ENCODE measurements around the gene DAZAP2. TPM values are rescaled to one million over a fixed set of nuclear protein-coding genes. Genes with fewer than 3 reads are reported as not detected.

The DAZAP2 gene
- total and polyA plus RNA-seq, 9 of the 15 experiments (the other 6 are each of a cell fraction or from before 2014, with no cell fraction given) = 116 to 668 (median 227) TPM

DNA sequence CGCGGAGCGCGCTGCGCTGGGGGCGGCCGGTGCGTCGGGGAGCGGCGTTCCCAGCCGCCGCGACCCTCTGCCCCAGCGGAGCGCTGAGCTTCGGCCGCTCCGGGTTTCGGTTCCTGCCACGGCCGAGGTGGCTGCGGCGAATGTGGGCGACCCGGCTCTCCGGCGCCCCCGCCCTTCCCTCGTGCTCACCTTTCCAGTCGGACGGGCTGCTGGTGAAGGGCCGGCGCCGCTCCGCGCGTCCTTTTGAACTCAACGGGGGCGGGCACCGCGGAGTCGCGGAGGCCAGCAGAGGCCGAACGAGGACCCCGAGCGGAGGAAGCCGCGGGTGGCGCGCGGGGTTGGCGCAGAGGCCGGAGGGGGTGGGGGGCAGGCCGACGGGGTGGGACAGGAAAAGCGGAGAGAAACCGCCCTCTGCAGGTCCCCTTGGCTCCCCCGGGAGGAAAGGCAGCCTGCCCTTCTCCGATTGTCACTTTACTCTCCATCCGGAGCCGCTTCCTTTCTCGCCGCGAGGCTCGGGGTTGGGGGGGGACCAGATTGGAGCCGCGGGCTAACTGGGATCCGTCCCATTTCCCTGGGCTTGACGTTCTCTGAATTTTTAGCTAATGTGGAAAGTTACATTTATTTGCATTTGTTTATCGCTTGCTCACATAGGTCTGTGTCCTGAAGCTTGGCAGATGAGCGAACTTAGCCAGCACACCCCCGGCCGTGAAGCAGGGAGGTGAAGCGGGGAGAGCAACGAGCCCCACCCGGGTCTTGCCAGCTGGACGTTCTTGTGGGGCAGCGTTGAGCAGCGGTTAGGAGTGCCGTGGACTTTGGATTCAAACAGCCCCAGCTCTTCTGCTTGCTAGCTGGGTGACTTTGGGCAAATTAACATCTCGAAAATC lies 31.7 kb downstream of the DAZAP2 start, which contains the start of gene SMAGP (continued):
- TF ChIP-seq, protein P1, sequence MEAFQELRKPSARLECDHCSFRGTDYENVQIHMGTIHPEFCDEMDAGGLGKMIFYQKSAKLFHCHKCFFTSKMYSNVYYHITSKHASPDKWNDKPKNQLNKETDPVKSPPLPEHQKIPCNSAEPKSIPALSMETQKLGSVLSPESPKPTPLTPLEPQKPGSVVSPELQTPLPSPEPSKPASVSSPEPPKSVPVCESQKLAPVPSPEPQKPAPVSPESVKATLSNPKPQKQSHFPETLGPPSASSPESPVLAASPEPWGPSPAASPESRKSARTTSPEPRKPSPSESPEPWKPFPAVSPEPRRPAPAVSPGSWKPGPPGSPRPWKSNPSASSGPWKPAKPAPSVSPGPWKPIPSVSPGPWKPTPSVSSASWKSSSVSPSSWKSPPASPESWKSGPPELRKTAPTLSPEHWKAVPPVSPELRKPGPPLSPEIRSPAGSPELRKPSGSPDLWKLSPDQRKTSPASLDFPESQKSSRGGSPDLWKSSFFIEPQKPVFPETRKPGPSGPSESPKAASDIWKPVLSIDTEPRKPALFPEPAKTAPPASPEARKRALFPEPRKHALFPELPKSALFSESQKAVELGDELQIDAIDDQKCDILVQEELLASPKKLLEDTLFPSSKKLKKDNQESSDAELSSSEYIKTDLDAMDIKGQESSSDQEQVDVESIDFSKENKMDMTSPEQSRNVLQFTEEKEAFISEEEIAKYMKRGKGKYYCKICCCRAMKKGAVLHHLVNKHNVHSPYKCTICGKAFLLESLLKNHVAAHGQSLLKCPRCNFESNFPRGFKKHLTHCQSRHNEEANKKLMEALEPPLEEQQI (IDR thresholded peaks at IDR 0.05) = no peak
- TF ChIP-seq PTTG1 (tag; IDR thresholded peaks at IDR 0.05; ENCODE audit: low read depth) (no peak), CGGBP1 (CRISPR knock-in tag; IDR thresholded peaks at IDR 0.05) (no peak), ZBTB17 (CRISPR knock-in tag; IDR thresholded peaks at IDR 0.05) (no peak), CBX2 (IDR thresholded peaks at IDR 0.05; ENCODE audit: insufficient read depth, low read length, poor library complexity, severe bottlenecking) (no peak), NFIX (CRISPR knock-in tag; IDR thresholded peaks at IDR 0.05; ENCODE audit: low read depth) (no peak), SREBF2 (CRISPR knock-in tag; IDR thresholded peaks at IDR 0.05) (no peak), BRCA1 (IDR thresholded peaks at IDR 0.05) (no peak), BRCA1 (CRISPR knock-in tag; IDR thresholded peaks at IDR 0.05) (no peak), MCM5 (IDR thresholded peaks at IDR 0.05; ENCODE audit: low read depth) (no peak), SETDB1 (IDR thresholded peaks at IDR 0.05; ENCODE audit: low read length) (no peak), DDX20 (tag; IDR thresholded peaks at IDR 0.05; ENCODE audit: low read depth) (no peak), XRCC3 (IDR thresholded peaks at IDR 0.05) (no peak), MCM3 (IDR thresholded peaks at IDR 0.05) (no peak), TEAD1 (CRISPR knock-in tag; IDR thresholded peaks at IDR 0.05) (0 out of 4 replicates have a peak, but pooled peaks of 1 of the 2 experiments have one; percentile 34), ZNF780A (CRISPR knock-in tag; IDR thresholded peaks at IDR 0.05) (no peak), TAL1 (IDR thresholded peaks at IDR 0.05) (no peak), MCM2 (IDR thresholded peaks at IDR 0.05; ENCODE audit: low read depth) (no peak), TFAM (CRISPR knock-in tag; conservative IDR thresholded peaks at IDR 0.05) (no peak), GABPA (tag; conservative IDR thresholded peaks at IDR 0.05; ENCODE audit: low read depth) (0 out of 2 replicates have a peak, but pooled peaks have one; percentile 35)
- TF ChIP-seq, protein P2, sequence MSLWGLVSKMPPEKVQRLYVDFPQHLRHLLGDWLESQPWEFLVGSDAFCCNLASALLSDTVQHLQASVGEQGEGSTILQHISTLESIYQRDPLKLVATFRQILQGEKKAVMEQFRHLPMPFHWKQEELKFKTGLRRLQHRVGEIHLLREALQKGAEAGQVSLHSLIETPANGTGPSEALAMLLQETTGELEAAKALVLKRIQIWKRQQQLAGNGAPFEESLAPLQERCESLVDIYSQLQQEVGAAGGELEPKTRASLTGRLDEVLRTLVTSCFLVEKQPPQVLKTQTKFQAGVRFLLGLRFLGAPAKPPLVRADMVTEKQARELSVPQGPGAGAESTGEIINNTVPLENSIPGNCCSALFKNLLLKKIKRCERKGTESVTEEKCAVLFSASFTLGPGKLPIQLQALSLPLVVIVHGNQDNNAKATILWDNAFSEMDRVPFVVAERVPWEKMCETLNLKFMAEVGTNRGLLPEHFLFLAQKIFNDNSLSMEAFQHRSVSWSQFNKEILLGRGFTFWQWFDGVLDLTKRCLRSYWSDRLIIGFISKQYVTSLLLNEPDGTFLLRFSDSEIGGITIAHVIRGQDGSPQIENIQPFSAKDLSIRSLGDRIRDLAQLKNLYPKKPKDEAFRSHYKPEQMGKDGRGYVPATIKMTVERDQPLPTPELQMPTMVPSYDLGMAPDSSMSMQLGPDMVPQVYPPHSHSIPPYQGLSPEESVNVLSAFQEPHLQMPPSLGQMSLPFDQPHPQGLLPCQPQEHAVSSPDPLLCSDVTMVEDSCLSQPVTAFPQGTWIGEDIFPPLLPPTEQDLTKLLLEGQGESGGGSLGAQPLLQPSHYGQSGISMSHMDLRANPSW (CRISPR knock-in tag; IDR thresholded peaks at IDR 0.05) = no peak
- TF ChIP-seq, protein P3, sequence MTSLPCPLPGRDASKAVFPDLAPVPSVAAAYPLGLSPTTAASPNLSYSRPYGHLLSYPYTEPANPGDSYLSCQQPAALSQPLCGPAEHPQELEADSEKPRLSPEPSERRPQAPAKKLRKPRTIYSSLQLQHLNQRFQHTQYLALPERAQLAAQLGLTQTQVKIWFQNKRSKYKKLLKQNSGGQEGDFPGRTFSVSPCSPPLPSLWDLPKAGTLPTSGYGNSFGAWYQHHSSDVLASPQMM (CRISPR knock-in tag; IDR thresholded peaks at IDR 0.05) = no peak
- TF ChIP-seq, protein P4, sequence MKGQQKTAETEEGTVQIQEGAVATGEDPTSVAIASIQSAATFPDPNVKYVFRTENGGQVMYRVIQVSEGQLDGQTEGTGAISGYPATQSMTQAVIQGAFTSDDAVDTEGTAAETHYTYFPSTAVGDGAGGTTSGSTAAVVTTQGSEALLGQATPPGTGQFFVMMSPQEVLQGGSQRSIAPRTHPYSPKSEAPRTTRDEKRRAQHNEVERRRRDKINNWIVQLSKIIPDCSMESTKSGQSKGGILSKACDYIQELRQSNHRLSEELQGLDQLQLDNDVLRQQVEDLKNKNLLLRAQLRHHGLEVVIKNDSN (CRISPR knock-in tag; IDR thresholded peaks at IDR 0.05) = no peak

Data from K562 (cell line).